WTC11 (cell line): ENCODE results near the gene TEX51. TPM values are rescaled to one million over a fixed set of nuclear protein-coding genes. Genes with fewer than 3 reads are reported as not detected.

Source experiments
- ATAC-seq: fragments of 200-7000 bp; cut with Tn5 transposase; 2 replicates; pipeline ENCODE4 v1.10.0; 2021; ENCODE audit warnings: mild to moderate bottlenecking, moderate library complexity
- CTCF ChIA-PET: fragments of 300-600 bp; sonication (Branson Sonifier 250); formaldehyde crosslinking; loops from one replicate; lab custom pipeline; 2021; ENCODE audit warnings: antibody characterized with exemption; lab: Charles Lee
- POLR2A ChIA-PET: fragments of 350-600 bp; sonication (Branson Sonifier 250); formaldehyde crosslinking; loops from one replicate; lab custom pipeline; 2021; ENCODE audit warnings: antibody characterized with exemption; lab: Charles Lee
- DNase-seq: peaks from one replicate; pipeline ENCODE4 v3.0.0; 2021; ENCODE audit warnings: low spot score
- H3K27ac Mint-ChIP-seq: 2 replicates; pipeline ENCODE4 v1.8.0; 2021; ENCODE audit warnings: mixed read lengths
- H3K27me3 Mint-ChIP-seq: 2 replicates; pipeline ENCODE4 v1.8.0; 2021; ENCODE audit warnings: low read depth, mild to moderate bottlenecking, moderate library complexity, mixed read lengths
- H3K36me3 Mint-ChIP-seq: 2 replicates; pipeline ENCODE4 v1.8.0; 2021; ENCODE audit warnings: mixed read lengths
- H3K4me1 Mint-ChIP-seq: 2 replicates; pipeline ENCODE4 v1.8.0; 2022; ENCODE audit warnings: mixed read lengths
- H3K4me3 Mint-ChIP-seq: 2 replicates; pipeline ENCODE4 v1.8.0; 2021; ENCODE audit warnings: mild to moderate bottlenecking, moderate library complexity, mixed read lengths
- H3K9me3 Mint-ChIP-seq: 2 replicates; pipeline ENCODE4 v1.8.0; 2021; ENCODE audit warnings: mixed read lengths
- GABPB1 ChIP-seq: sonication (generic); formaldehyde crosslinking; IDR thresholded peaks from 2 replicates; pipeline ENCODE4 v1.8.1; 2023; ENCODE audit warnings: mild to moderate bottlenecking, missing genetic modification reagents
- HMGA2 ChIP-seq: fragments of 250-450 bp; sonication (Bioruptor Pico); IDR thresholded peaks from 2 replicates; pipeline ENCODE4 v1.4.0; 2021; ENCODE audit warnings: mild to moderate bottlenecking, moderate library complexity
- JUN ChIP-seq: sonication (generic); formaldehyde crosslinking; IDR thresholded peaks from 2 replicates; pipeline ENCODE4 v1.8.0; 2023; ENCODE audit warnings: mild to moderate bottlenecking, missing genetic modification reagents
- NR1H2 ChIP-seq: sonication (generic); formaldehyde crosslinking; IDR thresholded peaks from 2 replicates; pipeline ENCODE4 v1.9.0; 2021; ENCODE audit warnings: mild to moderate bottlenecking, moderate library complexity, missing genetic modification reagents
- PRRX2 ChIP-seq: fragments of 250-450 bp; sonication (Bioruptor Pico); IDR thresholded peaks from 2 replicates; pipeline ENCODE4 v1.8.0; 2021; ENCODE audit warnings: mild to moderate bottlenecking
- RORB ChIP-seq: fragments of 250-450 bp; sonication (Bioruptor Pico); IDR thresholded peaks from 2 replicates; pipeline ENCODE4 v1.9.0; 2021; ENCODE audit warnings: mild to moderate bottlenecking
- SMAD3 ChIP-seq: sonication (generic); formaldehyde crosslinking; IDR thresholded peaks from 2 replicates; pipeline ENCODE4 v1.8.0; 2022; ENCODE audit warnings: missing genetic modification reagents, mild to moderate bottlenecking, borderline replicate concordance
- SOX15 ChIP-seq: fragments of 250-450 bp; sonication (Bioruptor Pico); IDR thresholded peaks from 2 replicates; pipeline ENCODE4 v1.9.0; 2021; ENCODE audit warnings: mild to moderate bottlenecking
- TP53 ChIP-seq: sonication (generic); formaldehyde crosslinking; IDR thresholded peaks from 2 replicates; pipeline ENCODE4 v1.8.1; 2023; ENCODE audit warnings: mild to moderate bottlenecking, missing genetic modification reagents
- ZNF138 ChIP-seq: sonication (generic); formaldehyde crosslinking; conservative IDR thresholded peaks from 2 replicates; pipeline ENCODE4 v1.8.1; 2022; ENCODE audit warnings: mild to moderate bottlenecking, moderate library complexity, missing genetic modification reagents
- ZNF219 ChIP-seq: sonication (generic); formaldehyde crosslinking; IDR thresholded peaks from 2 replicates; pipeline ENCODE4 v1.8.0; 2023; ENCODE audit warnings: missing genetic modification reagents, mild to moderate bottlenecking, borderline replicate concordance
- ZNF232 ChIP-seq: sonication (generic); formaldehyde crosslinking; IDR thresholded peaks from 2 replicates; pipeline ENCODE4 v1.8.0; 2022; ENCODE audit warnings: mild to moderate bottlenecking, missing genetic modification reagents
- ZNF263 ChIP-seq: sonication (generic); formaldehyde crosslinking; IDR thresholded peaks from 2 replicates; pipeline ENCODE4 v1.8.1; 2022; ENCODE audit warnings: low read depth, mild to moderate bottlenecking, moderate library complexity, missing genetic modification reagents
- total RNA-seq: library from RNA; stranded (reverse); gene quantifications from 3 replicates; pipeline ENCODE4 v1.2.3, GENCODE V29; 2021
- TF ChIP-seq, protein P1 (sequence below): fragments of 250-450 bp; sonication (Bioruptor Pico); IDR thresholded peaks from 2 replicates; pipeline ENCODE4 v1.9.0; 2021; ENCODE audit warnings: mild to moderate bottlenecking
- TF ChIP-seq, protein P2 (sequence below): sonication (generic); formaldehyde crosslinking; IDR thresholded peaks from 2 replicates; pipeline ENCODE4 v1.8.0; 2022; ENCODE audit warnings: mild to moderate bottlenecking, missing genetic modification reagents
- TF ChIP-seq, protein P3 (sequence below): sonication (generic); formaldehyde crosslinking; IDR thresholded peaks from 2 replicates; pipeline ENCODE4 v1.8.0; 2022; ENCODE audit warnings: mild to moderate bottlenecking, missing genetic modification reagents
- TF ChIP-seq, protein P4 (sequence below): fragments of 250-450 bp; sonication (Bioruptor Pico); conservative IDR thresholded peaks from 2 replicates; pipeline ENCODE4 v1.9.0; 2021; ENCODE audit warnings: mild to moderate bottlenecking
- TF ChIP-seq, protein P5 (sequence below): sonication (generic); formaldehyde crosslinking; IDR thresholded peaks from 2 replicates; pipeline ENCODE4 v1.8.1; 2023; ENCODE audit warnings: mild to moderate bottlenecking, missing genetic modification reagents, moderate library complexity
- TF ChIP-seq, protein P6 (sequence below): fragments of 250-450 bp; sonication (Bioruptor Pico); IDR thresholded peaks from 2 replicates; pipeline ENCODE4 v1.9.0; 2021; ENCODE audit warnings: moderate library complexity, mild to moderate bottlenecking, inconsistent platforms, borderline replicate concordance
- TF ChIP-seq, protein P7 (sequence below): sonication (generic); formaldehyde crosslinking; conservative IDR thresholded peaks from 2 replicates; pipeline ENCODE4 v1.8.1; 2022; ENCODE audit warnings: mild to moderate bottlenecking, missing genetic modification reagents
- TF ChIP-seq, protein P8 (sequence below): sonication (generic); formaldehyde crosslinking; IDR thresholded peaks from 2 replicates; pipeline ENCODE4 v1.8.1; 2023; ENCODE audit warnings: mild to moderate bottlenecking, missing genetic modification reagents, moderate library complexity
- TF ChIP-seq, protein P9 (sequence below): sonication (generic); formaldehyde crosslinking; IDR thresholded peaks from 2 replicates; pipeline ENCODE4 v1.8.0; 2022; ENCODE audit warnings: mild to moderate bottlenecking, missing genetic modification reagents
- TF ChIP-seq, protein P10 (sequence below): sonication (generic); formaldehyde crosslinking; IDR thresholded peaks from 2 replicates; pipeline ENCODE4 v1.8.0; 2023; ENCODE audit warnings: missing genetic modification reagents
- TF ChIP-seq, protein P11 (sequence below): sonication (generic); formaldehyde crosslinking; IDR thresholded peaks from 2 replicates; pipeline ENCODE4 v1.8.1; 2023; ENCODE audit warnings: mild to moderate bottlenecking, missing genetic modification reagents

Gene TEX51
- total RNA-seq, 1 experiment from 2014 or later = not detected

DNA sequence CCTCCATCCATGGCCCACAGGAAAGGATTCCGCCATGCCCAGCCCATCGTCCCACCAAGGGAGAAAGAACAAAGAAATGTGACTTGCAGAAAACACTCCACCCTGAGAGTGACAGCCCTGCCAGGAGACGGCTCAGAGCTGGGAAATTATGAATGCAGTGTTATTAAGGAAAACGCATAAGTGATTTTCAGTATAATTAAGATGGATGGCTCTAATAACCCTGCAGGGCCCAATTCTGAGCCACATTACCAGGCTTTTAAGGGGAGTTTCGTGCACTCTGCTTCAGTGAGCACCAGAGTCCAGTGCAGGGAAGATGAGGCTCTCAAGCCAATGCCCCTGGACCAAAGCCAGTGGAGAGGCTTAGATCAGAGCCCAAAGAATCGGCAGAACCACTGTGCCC lies 10.6 kb upstream of the TEX51 start:
- POLR2A ChIA-PET = no interaction called here
- no peak for ATAC-seq
- peaks cover 13% of the 10 kb centered on the region for H3K4me1 Mint-ChIP-seq

DNA sequence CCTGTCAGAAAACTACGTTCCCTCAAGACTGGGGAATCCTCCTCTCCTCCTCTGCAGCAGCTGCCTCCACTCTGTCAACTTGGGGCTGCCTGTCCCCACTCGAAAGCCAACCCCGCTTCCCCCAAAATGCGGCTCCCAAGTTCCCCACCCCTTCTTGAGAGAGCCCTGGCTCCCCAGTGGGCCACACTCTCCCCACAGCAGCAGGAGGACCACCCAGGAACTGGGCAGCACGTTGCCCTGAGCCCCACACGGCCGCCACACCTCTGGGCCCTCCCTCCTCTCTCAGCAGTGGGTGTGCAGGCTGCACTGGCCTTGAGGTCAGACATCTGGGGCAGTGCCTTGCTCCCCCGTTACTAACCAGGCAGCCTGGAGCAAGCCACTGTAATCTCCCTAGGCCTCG lies 9.6 kb upstream of the TEX51 start:
- H3K4me1 Mint-ChIP-seq = peaks cover 13% of the 10 kb centered on the region
- DNase-seq = no peak
- ATAC-seq = no peak
- no peak overlapping the region for H3K4me3 Mint-ChIP-seq
- no peaks in the 10 kb centered on the region for H3K9me3 Mint-ChIP-seq
- CTCF ChIA-PET = interaction anchor here (5.9 kb wide), 1 partner anchor 82 kb away, joined by 73 read pairs; no protein-coding TSS in a partner anchor
- POLR2A ChIA-PET = no interaction called here
- H3K27ac Mint-ChIP-seq = no peak overlapping the region
- H3K27me3 Mint-ChIP-seq = peaks cover 24% of the 10 kb centered on the region
- H3K36me3 Mint-ChIP-seq = no peaks in the 10 kb centered on the region
- TF ChIP-seq ZNF138 (CRISPR knock-in tag) (no peak), ZNF263 (CRISPR knock-in tag) (no peak), PRRX2 (CRISPR knock-in tag) (no peak), RORB (no peak)
- TF ChIP-seq, protein P1, sequence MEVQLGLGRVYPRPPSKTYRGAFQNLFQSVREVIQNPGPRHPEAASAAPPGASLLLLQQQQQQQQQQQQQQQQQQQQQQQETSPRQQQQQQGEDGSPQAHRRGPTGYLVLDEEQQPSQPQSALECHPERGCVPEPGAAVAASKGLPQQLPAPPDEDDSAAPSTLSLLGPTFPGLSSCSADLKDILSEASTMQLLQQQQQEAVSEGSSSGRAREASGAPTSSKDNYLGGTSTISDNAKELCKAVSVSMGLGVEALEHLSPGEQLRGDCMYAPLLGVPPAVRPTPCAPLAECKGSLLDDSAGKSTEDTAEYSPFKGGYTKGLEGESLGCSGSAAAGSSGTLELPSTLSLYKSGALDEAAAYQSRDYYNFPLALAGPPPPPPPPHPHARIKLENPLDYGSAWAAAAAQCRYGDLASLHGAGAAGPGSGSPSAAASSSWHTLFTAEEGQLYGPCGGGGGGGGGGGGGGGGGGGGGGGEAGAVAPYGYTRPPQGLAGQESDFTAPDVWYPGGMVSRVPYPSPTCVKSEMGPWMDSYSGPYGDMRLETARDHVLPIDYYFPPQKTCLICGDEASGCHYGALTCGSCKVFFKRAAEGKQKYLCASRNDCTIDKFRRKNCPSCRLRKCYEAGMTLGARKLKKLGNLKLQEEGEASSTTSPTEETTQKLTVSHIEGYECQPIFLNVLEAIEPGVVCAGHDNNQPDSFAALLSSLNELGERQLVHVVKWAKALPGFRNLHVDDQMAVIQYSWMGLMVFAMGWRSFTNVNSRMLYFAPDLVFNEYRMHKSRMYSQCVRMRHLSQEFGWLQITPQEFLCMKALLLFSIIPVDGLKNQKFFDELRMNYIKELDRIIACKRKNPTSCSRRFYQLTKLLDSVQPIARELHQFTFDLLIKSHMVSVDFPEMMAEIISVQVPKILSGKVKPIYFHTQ (CRISPR knock-in tag) = no peak
- TF ChIP-seq, protein P2, sequence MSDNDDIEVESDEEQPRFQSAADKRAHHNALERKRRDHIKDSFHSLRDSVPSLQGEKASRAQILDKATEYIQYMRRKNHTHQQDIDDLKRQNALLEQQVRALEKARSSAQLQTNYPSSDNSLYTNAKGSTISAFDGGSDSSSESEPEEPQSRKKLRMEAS (CRISPR knock-in tag) = no peak
- TF ChIP-seq, protein P3, sequence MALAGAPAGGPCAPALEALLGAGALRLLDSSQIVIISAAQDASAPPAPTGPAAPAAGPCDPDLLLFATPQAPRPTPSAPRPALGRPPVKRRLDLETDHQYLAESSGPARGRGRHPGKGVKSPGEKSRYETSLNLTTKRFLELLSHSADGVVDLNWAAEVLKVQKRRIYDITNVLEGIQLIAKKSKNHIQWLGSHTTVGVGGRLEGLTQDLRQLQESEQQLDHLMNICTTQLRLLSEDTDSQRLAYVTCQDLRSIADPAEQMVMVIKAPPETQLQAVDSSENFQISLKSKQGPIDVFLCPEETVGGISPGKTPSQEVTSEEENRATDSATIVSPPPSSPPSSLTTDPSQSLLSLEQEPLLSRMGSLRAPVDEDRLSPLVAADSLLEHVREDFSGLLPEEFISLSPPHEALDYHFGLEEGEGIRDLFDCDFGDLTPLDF = no peak

More for the DNA sequence above, 10.6 kb upstream of the TEX51 start:
- H3K9me3 Mint-ChIP-seq = no peaks in the 10 kb centered on the region
- no peak overlapping the region for H3K27ac Mint-ChIP-seq
- no peak for DNase-seq
- CTCF ChIA-PET = interaction anchor here (0.9 to 5.9 kb wide), 2 partner anchors 61 to 83 kb away, joined by 9 to 73 read pairs; no protein-coding TSS in a partner anchor
- no peak overlapping the region for H3K4me3 Mint-ChIP-seq
- H3K36me3 Mint-ChIP-seq = no peaks in the 10 kb centered on the region
- TF ChIP-seq, protein P4, sequence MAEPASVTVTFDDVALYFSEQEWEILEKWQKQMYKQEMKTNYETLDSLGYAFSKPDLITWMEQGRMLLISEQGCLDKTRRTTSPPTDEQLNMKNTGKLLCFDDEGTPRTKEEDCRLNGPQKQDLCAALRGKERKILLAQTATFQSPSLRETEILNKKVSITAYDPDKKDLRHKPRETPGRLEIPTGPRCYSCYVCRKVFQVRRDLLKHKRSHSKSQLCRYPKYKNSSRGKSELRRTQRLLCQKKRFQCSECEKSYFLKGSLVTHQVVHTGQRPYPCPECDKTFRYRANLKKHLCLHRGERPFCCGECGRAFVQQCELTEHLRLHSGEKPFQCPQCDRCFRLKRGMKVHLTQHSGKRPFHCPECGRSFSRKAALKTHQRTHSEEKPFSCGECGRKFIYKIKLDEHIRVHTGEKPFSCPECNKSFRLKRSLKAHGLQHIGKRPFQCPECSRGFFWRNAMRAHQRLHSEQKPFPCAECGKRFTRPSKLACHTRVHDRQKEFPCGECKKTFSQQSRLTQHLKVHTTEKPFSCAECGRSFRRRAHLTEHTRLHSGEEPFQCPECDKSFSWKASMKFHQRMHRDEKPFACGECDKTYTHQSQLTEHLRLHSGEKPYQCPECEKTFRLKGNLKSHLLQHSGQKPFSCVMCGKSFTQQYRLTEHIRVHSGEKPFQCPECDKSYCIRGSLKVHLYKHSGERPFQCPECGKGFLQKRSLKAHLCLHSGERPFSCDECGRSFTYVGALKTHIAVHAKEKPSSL (CRISPR knock-in tag) = no peak
- TF ChIP-seq NR1H2 (CRISPR knock-in tag) (no peak), ZNF219 (CRISPR knock-in tag) (no peak), ZNF232 (CRISPR knock-in tag) (no peak), SMAD3 (CRISPR knock-in tag) (no peak), HMGA2 (CRISPR knock-in tag) (no peak), GABPB1 (CRISPR knock-in tag) (no peak), SOX15 (CRISPR knock-in tag) (no peak), JUN (CRISPR knock-in tag) (no peak), TP53 (CRISPR knock-in tag) (no peak)
- TF ChIP-seq, protein P5, sequence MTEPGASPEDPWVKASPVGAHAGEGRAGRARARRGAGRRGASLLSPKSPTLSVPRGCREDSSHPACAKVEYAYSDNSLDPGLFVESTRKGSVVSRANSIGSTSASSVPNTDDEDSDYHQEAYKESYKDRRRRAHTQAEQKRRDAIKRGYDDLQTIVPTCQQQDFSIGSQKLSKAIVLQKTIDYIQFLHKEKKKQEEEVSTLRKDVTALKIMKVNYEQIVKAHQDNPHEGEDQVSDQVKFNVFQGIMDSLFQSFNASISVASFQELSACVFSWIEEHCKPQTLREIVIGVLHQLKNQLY = no peak
- TF ChIP-seq, protein P6, sequence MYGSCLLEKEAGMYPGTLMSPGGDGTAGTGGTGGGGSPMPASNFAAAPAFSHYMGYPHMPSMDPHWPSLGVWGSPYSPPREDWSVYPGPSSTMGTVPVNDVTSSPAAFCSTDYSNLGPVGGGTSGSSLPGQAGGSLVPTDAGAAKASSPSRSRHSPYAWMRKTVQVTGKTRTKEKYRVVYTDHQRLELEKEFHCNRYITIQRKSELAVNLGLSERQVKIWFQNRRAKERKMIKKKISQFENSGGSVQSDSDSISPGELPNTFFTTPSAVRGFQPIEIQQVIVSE = no peak
- TF ChIP-seq, protein P7, sequence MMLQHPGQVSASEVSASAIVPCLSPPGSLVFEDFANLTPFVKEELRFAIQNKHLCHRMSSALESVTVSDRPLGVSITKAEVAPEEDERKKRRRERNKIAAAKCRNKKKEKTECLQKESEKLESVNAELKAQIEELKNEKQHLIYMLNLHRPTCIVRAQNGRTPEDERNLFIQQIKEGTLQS = no peak
- TF ChIP-seq, protein P8, sequence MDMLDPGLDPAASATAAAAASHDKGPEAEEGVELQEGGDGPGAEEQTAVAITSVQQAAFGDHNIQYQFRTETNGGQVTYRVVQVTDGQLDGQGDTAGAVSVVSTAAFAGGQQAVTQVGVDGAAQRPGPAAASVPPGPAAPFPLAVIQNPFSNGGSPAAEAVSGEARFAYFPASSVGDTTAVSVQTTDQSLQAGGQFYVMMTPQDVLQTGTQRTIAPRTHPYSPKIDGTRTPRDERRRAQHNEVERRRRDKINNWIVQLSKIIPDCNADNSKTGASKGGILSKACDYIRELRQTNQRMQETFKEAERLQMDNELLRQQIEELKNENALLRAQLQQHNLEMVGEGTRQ = no peak
- TF ChIP-seq, protein P9, sequence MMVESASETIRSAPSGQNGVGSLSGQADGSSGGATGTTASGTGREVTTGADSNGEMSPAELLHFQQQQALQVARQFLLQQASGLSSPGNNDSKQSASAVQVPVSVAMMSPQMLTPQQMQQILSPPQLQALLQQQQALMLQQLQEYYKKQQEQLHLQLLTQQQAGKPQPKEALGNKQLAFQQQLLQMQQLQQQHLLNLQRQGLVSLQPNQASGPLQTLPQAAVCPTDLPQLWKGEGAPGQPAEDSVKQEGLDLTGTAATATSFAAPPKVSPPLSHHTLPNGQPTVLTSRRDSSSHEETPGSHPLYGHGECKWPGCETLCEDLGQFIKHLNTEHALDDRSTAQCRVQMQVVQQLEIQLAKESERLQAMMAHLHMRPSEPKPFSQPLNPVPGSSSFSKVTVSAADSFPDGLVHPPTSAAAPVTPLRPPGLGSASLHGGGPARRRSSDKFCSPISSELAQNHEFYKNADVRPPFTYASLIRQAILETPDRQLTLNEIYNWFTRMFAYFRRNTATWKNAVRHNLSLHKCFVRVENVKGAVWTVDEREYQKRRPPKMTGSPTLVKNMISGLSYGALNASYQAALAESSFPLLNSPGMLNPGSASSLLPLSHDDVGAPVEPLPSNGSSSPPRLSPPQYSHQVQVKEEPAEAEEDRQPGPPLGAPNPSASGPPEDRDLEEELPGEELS (CRISPR knock-in tag) = no peak
- TF ChIP-seq, protein P10, sequence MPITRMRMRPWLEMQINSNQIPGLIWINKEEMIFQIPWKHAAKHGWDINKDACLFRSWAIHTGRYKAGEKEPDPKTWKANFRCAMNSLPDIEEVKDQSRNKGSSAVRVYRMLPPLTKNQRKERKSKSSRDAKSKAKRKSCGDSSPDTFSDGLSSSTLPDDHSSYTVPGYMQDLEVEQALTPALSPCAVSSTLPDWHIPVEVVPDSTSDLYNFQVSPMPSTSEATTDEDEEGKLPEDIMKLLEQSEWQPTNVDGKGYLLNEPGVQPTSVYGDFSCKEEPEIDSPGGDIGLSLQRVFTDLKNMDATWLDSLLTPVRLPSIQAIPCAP (CRISPR knock-in tag) = no peak
- TF ChIP-seq, protein P11, sequence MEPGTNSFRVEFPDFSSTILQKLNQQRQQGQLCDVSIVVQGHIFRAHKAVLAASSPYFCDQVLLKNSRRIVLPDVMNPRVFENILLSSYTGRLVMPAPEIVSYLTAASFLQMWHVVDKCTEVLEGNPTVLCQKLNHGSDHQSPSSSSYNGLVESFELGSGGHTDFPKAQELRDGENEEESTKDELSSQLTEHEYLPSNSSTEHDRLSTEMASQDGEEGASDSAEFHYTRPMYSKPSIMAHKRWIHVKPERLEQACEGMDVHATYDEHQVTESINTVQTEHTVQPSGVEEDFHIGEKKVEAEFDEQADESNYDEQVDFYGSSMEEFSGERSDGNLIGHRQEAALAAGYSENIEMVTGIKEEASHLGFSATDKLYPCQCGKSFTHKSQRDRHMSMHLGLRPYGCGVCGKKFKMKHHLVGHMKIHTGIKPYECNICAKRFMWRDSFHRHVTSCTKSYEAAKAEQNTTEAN (CRISPR knock-in tag) = no peak
- TF ChIP-seq, all 79 proteins: peak for 0
- peaks cover 22% of the 10 kb centered on the region for H3K27me3 Mint-ChIP-seq
